Neutrophil (primary cell): ENCODE results near the gene PITX3.

Experiments
- H3K27ac ChIP-seq: fragments of 200-600 bp; sonication (generic); 2 replicates; pipeline ENCODE4 v1.5.1; 2016; ENCODE audit warnings: mild to moderate bottlenecking, moderate library complexity
- H3K27me3 ChIP-seq: fragments of 200-600 bp; sonication (generic); 2 replicates; pipeline ENCODE4 v1.6.0; 2016; ENCODE audit warnings: mild to moderate bottlenecking
- H3K36me3 ChIP-seq: fragments of 200-600 bp; sonication (generic); 2 replicates; pipeline ENCODE4 v1.5.1; 2017
- H3K4me1 ChIP-seq, 2 experiments: fragments of 200-600 bp in 1 of 2; sonication (generic) in 1 of 2; 1 replicate in 1 of 2; 2 replicates in 1 of 2; pipeline versions ENCODE4 v1.5.1 to v1.6.1; 2013 to 2016; ENCODE audit warnings: low read depth in 1 of 2, low read length in 1 of 2, mild to moderate bottlenecking in 1 of 2, moderate library complexity in 1 of 2; ENCODE audit not compliant: control insufficient read depth in 1 of 2, insufficient read depth in 1 of 2
- H3K4me3 ChIP-seq, 2 experiments: fragments of 200-600 bp in 1 of 2; sonication (generic) in 1 of 2; 1 replicate in 1 of 2; 2 replicates in 1 of 2; pipeline ENCODE4 v1.5.1; 2013 to 2016; ENCODE audit warnings: low read depth in 1 of 2, low read length in 1 of 2, mild to moderate bottlenecking in 1 of 2, moderate library complexity in 1 of 2
- H3K9me3 ChIP-seq: fragments of 200-600 bp; sonication (generic); 2 replicates; pipeline ENCODE4 v1.5.1; 2016
- CTCF ChIP-seq: fragments of 200-600 bp; sonication (generic); IDR thresholded peaks from 2 replicates; pipeline ENCODE4 v1.5.1; 2016; ENCODE audit warnings: antibody characterized with exemption

Gene PITX3

DNA sequence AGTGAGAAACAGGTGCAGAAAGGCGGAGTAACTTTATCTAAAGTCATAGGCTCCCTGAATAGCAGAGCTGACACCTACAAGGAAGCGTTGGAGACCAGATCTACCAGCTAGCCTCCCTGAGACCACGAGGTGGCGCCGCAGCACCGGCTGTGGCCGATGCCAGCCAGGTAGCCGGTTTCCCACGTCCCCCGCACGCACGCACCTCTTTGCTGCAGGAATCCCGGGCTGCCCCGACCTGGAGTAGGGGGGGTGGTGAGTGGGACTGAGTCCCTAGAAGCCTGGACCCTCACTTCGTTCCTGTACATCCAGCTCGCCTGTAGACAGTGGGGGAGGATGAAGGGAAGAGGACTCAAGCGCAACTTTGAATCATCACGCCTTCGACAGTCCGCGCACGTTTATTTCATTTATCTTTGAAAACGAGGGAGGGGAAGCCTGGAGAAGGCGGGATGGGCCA lies 11.5 kb downstream of the PITX3 start:
- no peaks in the 10 kb centered on the region for H3K36me3 ChIP-seq
- H3K4me3 ChIP-seq = peak overlapping the region; percentile 61 to 76
- H3K27ac ChIP-seq = no peak overlapping the region
- peaks cover 53% of the 10 kb centered on the region for H3K27me3 ChIP-seq
- peak; percentile 88 for TF ChIP-seq CTCF
- H3K9me3 ChIP-seq = no peaks in the 10 kb centered on the region
- H3K4me1 ChIP-seq = peaks cover 50 to 53% of the 10 kb centered on the region in 2 experiments

DNA sequence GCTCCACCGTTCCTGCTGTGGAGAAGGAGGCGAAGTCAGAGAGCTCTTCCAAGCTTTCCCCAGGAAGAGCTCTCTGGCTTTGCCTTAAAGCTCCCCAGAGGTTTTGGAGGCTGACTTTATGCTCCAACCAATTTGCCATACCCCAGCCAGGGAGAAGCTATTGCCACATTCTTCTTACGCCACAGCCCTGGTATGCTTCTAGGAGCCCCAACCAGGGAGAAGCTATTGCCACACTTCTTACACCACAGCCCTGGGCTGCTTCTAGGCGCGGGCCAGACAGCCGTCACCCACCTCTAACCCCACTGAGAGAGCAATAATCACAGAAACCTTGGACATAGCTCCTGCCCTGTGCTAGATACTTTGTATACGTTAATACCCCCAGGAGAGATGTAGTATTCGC lies 14.3 kb downstream of the PITX3 start:
- Histone ChIP-seq H3K36me3 (no peaks in the 10 kb centered on the region), H3K27ac (peak overlapping the region; percentile 65), H3K27me3 (peaks cover 34% of the 10 kb centered on the region), H3K4me1 (peaks cover 50 to 52% of the 10 kb centered on the region in 2 experiments), H3K9me3 (no peaks in the 10 kb centered on the region), H3K4me3 (peak overlapping the region; percentile 69 to 82)
- no peak for TF ChIP-seq CTCF

- peak overlapping the region; percentile 69 to 82 for H3K4me3 ChIP-seq
Measured at GRCh38 chr10:102226542-102226870, 14.8 kb downstream of the PITX3 start.

GRCh38 chr10:102225646-102226541 lies 15.4 kb downstream of the PITX3 start, which contains the start of gene ELOVL3:
TSS of gene ELOVL3 (plus strand) at chr10:102226299. CDS start at chr10:102226549, 250 bp downstream.
- peak; percentile 54 for TF ChIP-seq CTCF
- H3K27ac ChIP-seq = peak within 1 kb of the TSS; percentile 65
- H3K9me3 ChIP-seq = no peaks in the 10 kb centered on the region
- H3K36me3 ChIP-seq = no peaks in the 10 kb centered on the region
- H3K4me1 ChIP-seq = peaks cover 39 to 41% of the 10 kb centered on the region in 2 experiments
- peaks cover 22% of the 10 kb centered on the region for H3K27me3 ChIP-seq
- peak within 1 kb of the TSS; percentile 69 to 82 for H3K4me3 ChIP-seq

More at GRCh38 chr10:102226542-102226870, 14.8 kb downstream of the PITX3 start:
- Histone ChIP-seq H3K27ac (peak overlapping the region; percentile 65), H3K9me3 (no peaks in the 10 kb centered on the region), H3K27me3 (peaks cover 28% of the 10 kb centered on the region), H3K4me1 (peaks cover 45 to 47% of the 10 kb centered on the region in 2 experiments), H3K36me3 (no peaks in the 10 kb centered on the region)
- TF ChIP-seq CTCF = no peak

GRCh38 chr10:102222797-102223196 lies 18.5 kb downstream of the PITX3 start:
- H3K27me3 ChIP-seq = peaks cover 8% of the 10 kb centered on the region
- H3K4me1 ChIP-seq = peaks cover 22% of the 10 kb centered on the region in 2 experiments
- no peaks in the 10 kb centered on the region for H3K9me3 ChIP-seq
- no peak for TF ChIP-seq CTCF
- no peak overlapping the region for H3K27ac ChIP-seq
- H3K36me3 ChIP-seq = no peaks in the 10 kb centered on the region
- H3K4me3 ChIP-seq = no peak overlapping the region
